H1 (cell line): Measurements from ENCODE around the gene PIK3CG. TPM values are rescaled to one million over a fixed set of nuclear protein-coding genes. Genes with fewer than 3 reads are reported as not detected.

Source experiments
- ATF2 ChIP-seq: IDR thresholded peaks from 2 replicates; pipeline ENCODE4 v1.6.1; 2012; ENCODE audit warnings: low read length, inconsistent platforms
- EZH2 ChIP-seq: fragments of 200-600 bp; sonication (generic); IDR thresholded peaks from 2 replicates; pipeline ENCODE4 v1.7.1; 2012; ENCODE audit warnings: low read depth, mild to moderate bottlenecking, moderate library complexity, low read length, inconsistent platforms; ENCODE audit not compliant: severe bottlenecking
- KDM1A ChIP-seq: fragments of 200-600, 300-600 bp; sonication (generic); IDR thresholded peaks from 2 replicates; pipeline ENCODE4 v1.7.1; 2016; ENCODE audit warnings: mild to moderate bottlenecking, low read length, borderline replicate concordance
- polyA plus RNA-seq, 7 experiments: library from polyadenylated mRNA; depleted of rRNA in 3 of 7; stranded (reverse) in 5 of 7; unstranded in 2 of 7; fragments of >200 nt in 5 of 7; fragments of 200-250 nt in 2 of 7; gene quantifications; 1 replicate in 5 of 7; 2 replicates in 1 of 7; 4 replicates in 1 of 7; pipeline versions ENCODE4 v1.2.1 to v1.2.3, GENCODE V29; 2011 to 2013; ENCODE audit warnings: missing spikeins in 2 of 7, mixed read lengths in 2 of 7
- total RNA-seq: library from RNA; stranded (reverse); fragmentation: NEBNext Ultra II Directional; extraction: Animal tissue kit (Norgen Biotek cat#: 25700); gene quantifications from 2 replicates; pipeline ENCODE4 v1.2.1, GENCODE V29; 2021
- TF ChIP-seq, protein P1 (sequence below): fragments of 300-600 bp; sonication (generic); IDR thresholded peaks from 2 replicates; pipeline ENCODE4 v1.7.1; 2012; ENCODE audit warnings: low read length, moderate library complexity, mild to moderate bottlenecking, inconsistent platforms; ENCODE audit not compliant: insufficient replicate concordance

PIK3CG gene
- total and polyA plus RNA-seq, 2 of the 8 experiments (the other 6 are each of a cell fraction or from before 2014, with no cell fraction given): not detected

GRCh38 chr7:106866298-106867281 is 1.5 kb downstream of the PIK3CG start (continued):
- TF ChIP-seq, protein P1, sequence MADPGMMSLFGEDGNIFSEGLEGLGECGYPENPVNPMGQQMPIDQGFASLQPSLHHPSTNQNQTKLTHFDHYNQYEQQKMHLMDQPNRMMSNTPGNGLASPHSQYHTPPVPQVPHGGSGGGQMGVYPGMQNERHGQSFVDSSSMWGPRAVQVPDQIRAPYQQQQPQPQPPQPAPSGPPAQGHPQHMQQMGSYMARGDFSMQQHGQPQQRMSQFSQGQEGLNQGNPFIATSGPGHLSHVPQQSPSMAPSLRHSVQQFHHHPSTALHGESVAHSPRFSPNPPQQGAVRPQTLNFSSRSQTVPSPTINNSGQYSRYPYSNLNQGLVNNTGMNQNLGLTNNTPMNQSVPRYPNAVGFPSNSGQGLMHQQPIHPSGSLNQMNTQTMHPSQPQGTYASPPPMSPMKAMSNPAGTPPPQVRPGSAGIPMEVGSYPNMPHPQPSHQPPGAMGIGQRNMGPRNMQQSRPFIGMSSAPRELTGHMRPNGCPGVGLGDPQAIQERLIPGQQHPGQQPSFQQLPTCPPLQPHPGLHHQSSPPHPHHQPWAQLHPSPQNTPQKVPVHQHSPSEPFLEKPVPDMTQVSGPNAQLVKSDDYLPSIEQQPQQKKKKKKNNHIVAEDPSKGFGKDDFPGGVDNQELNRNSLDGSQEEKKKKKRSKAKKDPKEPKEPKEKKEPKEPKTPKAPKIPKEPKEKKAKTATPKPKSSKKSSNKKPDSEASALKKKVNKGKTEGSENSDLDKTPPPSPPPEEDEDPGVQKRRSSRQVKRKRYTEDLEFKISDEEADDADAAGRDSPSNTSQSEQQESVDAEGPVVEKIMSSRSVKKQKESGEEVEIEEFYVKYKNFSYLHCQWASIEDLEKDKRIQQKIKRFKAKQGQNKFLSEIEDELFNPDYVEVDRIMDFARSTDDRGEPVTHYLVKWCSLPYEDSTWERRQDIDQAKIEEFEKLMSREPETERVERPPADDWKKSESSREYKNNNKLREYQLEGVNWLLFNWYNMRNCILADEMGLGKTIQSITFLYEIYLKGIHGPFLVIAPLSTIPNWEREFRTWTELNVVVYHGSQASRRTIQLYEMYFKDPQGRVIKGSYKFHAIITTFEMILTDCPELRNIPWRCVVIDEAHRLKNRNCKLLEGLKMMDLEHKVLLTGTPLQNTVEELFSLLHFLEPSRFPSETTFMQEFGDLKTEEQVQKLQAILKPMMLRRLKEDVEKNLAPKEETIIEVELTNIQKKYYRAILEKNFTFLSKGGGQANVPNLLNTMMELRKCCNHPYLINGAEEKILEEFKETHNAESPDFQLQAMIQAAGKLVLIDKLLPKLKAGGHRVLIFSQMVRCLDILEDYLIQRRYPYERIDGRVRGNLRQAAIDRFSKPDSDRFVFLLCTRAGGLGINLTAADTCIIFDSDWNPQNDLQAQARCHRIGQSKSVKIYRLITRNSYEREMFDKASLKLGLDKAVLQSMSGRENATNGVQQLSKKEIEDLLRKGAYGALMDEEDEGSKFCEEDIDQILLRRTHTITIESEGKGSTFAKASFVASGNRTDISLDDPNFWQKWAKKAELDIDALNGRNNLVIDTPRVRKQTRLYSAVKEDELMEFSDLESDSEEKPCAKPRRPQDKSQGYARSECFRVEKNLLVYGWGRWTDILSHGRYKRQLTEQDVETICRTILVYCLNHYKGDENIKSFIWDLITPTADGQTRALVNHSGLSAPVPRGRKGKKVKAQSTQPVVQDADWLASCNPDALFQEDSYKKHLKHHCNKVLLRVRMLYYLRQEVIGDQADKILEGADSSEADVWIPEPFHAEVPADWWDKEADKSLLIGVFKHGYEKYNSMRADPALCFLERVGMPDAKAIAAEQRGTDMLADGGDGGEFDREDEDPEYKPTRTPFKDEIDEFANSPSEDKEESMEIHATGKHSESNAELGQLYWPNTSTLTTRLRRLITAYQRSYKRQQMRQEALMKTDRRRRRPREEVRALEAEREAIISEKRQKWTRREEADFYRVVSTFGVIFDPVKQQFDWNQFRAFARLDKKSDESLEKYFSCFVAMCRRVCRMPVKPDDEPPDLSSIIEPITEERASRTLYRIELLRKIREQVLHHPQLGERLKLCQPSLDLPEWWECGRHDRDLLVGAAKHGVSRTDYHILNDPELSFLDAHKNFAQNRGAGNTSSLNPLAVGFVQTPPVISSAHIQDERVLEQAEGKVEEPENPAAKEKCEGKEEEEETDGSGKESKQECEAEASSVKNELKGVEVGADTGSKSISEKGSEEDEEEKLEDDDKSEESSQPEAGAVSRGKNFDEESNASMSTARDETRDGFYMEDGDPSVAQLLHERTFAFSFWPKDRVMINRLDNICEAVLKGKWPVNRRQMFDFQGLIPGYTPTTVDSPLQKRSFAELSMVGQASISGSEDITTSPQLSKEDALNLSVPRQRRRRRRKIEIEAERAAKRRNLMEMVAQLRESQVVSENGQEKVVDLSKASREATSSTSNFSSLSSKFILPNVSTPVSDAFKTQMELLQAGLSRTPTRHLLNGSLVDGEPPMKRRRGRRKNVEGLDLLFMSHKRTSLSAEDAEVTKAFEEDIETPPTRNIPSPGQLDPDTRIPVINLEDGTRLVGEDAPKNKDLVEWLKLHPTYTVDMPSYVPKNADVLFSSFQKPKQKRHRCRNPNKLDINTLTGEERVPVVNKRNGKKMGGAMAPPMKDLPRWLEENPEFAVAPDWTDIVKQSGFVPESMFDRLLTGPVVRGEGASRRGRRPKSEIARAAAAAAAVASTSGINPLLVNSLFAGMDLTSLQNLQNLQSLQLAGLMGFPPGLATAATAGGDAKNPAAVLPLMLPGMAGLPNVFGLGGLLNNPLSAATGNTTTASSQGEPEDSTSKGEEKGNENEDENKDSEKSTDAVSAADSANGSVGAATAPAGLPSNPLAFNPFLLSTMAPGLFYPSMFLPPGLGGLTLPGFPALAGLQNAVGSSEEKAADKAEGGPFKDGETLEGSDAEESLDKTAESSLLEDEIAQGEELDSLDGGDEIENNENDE: no peak
- no peak for TF ChIP-seq KDM1A
- no peak for TF ChIP-seq EZH2
- no peak for TF ChIP-seq ATF2
